HG03378 (cell line): ENCODE measurements around the gene DAZAP2.
"Not testable (repeated sequence)": the region's sequence is repeated elsewhere in the genome, so short reads cannot be mapped to it uniquely, and the experiment has no call there.

Source experiments
- ATAC-seq: cut with Tn5 transposase; IDR thresholded peaks from one replicate; pipeline ENCODE4 v1.9.1; 2021; ENCODE audit warnings: mild to moderate bottlenecking, moderate library complexity; ENCODE audit not compliant: unreplicated experiment

DAZAP2 gene

GRCh38 chr12:51246254-51246853 lies 7.7 kb downstream of the DAZAP2 start:
- no peak for ATAC-seq

- no peak for ATAC-seq
These were observed 9.0 kb downstream of the DAZAP2 start for GRCh38 chr12:51247523-51248206.

GRCh38 chr12:51253276-51253675 lies 14.7 kb downstream of the DAZAP2 start:
- no peak for ATAC-seq

- no peak for ATAC-seq
These were observed 15.9 kb downstream of the DAZAP2 start for GRCh38 chr12:51254536-51254935.

- not testable (repeated sequence) for ATAC-seq
These were observed 21.0 kb downstream of the DAZAP2 start for GRCh38 chr12:51259600-51259999.

- ATAC-seq, result no peak
These were observed 24.1 kb downstream of the DAZAP2 start for GRCh38 chr12:51262758-51263177.

GRCh38 chr12:51263341-51263740 lies 24.7 kb downstream of the DAZAP2 start:
- ATAC-seq, result no peak

- no peak for ATAC-seq
These were observed 25.7 kb downstream of the DAZAP2 start for GRCh38 chr12:51264297-51264696.

GRCh38 chr12:51265024-51265423 lies 26.4 kb downstream of the DAZAP2 start:
- ATAC-seq, result no peak

- ATAC-seq, result no peak
These were observed 30.8 kb downstream of the DAZAP2 start for GRCh38 chr12:51269174-51270066.

- ATAC-seq, result no peak
These were observed 31.7 kb downstream of the DAZAP2 start, which contains the start of gene SMAGP for GRCh38 chr12:51270067-51270950. Gene SMAGP, minus strand, starts transcription at chr12:51270415. Its CDS starts 1,137 bp downstream, at chr12:51269278.

GRCh38 chr12:51270951-51271518 lies 32.4 kb downstream of the DAZAP2 start:
- ATAC-seq, result no peak

GRCh38 chr12:51272810-51273209 lies 34.2 kb downstream of the DAZAP2 start:
- ATAC-seq, result not testable (repeated sequence)

GRCh38 chr12:51275088-51275487 lies 36.5 kb downstream of the DAZAP2 start:
- no peak for ATAC-seq

GRCh38 chr12:51281202-51281924 lies 42.7 kb downstream of the DAZAP2 start:
- no peak for ATAC-seq

- ATAC-seq, result no peak
These were observed 47.2 kb downstream of the DAZAP2 start for GRCh38 chr12:51285843-51286242.

GRCh38 chr12:51291603-51292513 lies 53.2 kb downstream of the DAZAP2 start:
- not testable (repeated sequence) for ATAC-seq
